ENCODE data around the gene PPCDC. TPM values are rescaled to one million over a fixed set of nuclear protein-coding genes. Genes with fewer than 3 reads are reported as not detected.

Gene PPCDC
- total and polyA plus RNA-seq, 2 of the 4 experiments (the other 2 are of a cell fraction): 13.3 to 16.3 TPM

DNA sequence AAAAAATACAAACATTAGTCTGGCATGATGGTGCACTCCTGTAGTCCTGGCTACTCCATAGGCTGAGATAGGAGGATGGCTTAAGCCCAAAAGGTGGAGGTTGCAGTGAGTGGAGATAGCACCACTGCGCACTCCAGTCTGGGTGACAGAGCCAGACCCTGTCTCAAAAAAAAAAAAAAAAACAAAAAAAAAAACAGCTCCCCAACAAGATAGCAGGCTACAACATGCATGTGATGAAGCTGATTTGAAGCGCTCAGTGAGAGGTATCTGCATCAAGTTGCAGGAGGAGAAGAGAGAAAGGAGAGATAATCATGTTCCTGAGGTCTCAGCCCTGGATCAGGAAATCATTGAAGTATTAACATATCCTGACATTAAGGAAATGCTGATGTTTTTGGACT, 608 bp upstream of the PPCDC start:
- H3K56ac ChIP-seq (ENCODE audit: extremely low read depth, insufficient read depth, low read length): no peak overlapping the region
- H2BK5ac ChIP-seq (ENCODE audit: low read depth, low read length, poor library complexity, severe bottlenecking): no peak overlapping the region
- H2BK120ac ChIP-seq (ENCODE audit: low read depth, low read length): no peak overlapping the region
- H3K4me3 ChIP-seq (ENCODE audit: insufficient read depth, low read depth, low read length): no peak overlapping the region
- no peak overlapping the region for H3K9ac ChIP-seq (ENCODE audit: low read depth, low read length)
- H3K79me1 ChIP-seq (ENCODE audit: low read depth in 1 of 2, low read length in 2 of 2): peaks cover 8 to 13% of the 10 kb centered on the region in 2 experiments
- no peaks in the 10 kb centered on the region for H3K9me3 ChIP-seq (ENCODE audit: control insufficient read depth, insufficient read depth, low read length)
- H2BK20ac ChIP-seq (ENCODE audit: low read depth, low read length): no peak overlapping the region
- H3K18ac ChIP-seq (ENCODE audit: low read depth, low read length): no peak overlapping the region
- no peak overlapping the region for H3K27ac ChIP-seq (ENCODE audit: insufficient read depth, low read length)
- TF ChIP-seq CEBPB (IDR thresholded peaks at IDR 0.05; ENCODE audit: low read depth, low read length): no peak
- H4K5ac ChIP-seq (ENCODE audit: low read depth, low read length): 0 out of 2 replicates have a peak overlapping the region, but pooled peaks have one; percentile 23
- H3K9me1 ChIP-seq (ENCODE audit: insufficient read depth, low read length): peaks cover 4% of the 10 kb centered on the region; the same call in 1 of the 2 replicates
- CTCF ChIA-PET: no interaction called here
- no peak overlapping the region for H3K4me2 ChIP-seq (ENCODE audit: low read depth, low read length)
- no peak overlapping the region for H4K91ac ChIP-seq (ENCODE audit: insufficient read depth, low read depth, low read length)
- POLR2A ChIA-PET (ENCODE audit: unreplicated experiment): interaction anchor here (0.6 to 0.7 kb wide), 2 partner anchors 44 to 235 kb away, joined by 9 to 17 read pairs; no protein-coding TSS in a partner anchor
- H3K27me3 ChIP-seq (ENCODE audit: control insufficient read depth, insufficient read depth, low read length): peaks cover 3% of the 10 kb centered on the region; the same call in 1 of the 2 replicates
- dilution Hi-C loops (cut with HindIII; ENCODE audit: low sequenced_read_pairs, unreplicated experiment): no loop called here
- ATAC-seq (ENCODE audit: low read depth): no peak
- DNase-seq: no peak
- no peak overlapping the region for H3K4ac ChIP-seq (ENCODE audit: low read depth, low read length)
- H2AK9ac ChIP-seq (replicated peaks; ENCODE audit: low read depth, low read length, poor library complexity): no peak overlapping the region
- H4K20me1 ChIP-seq (ENCODE audit: insufficient read depth, low read length): no peaks in the 10 kb centered on the region
- peak overlapping the region; percentile 71 to 82; a peak in 3 of 4 replicates for H4K8ac ChIP-seq (ENCODE audit: low read depth in 2 of 2, low read length in 2 of 2)
- peaks cover 2% of the 10 kb centered on the region; the same call in 1 of the 2 replicates for H3K4me1 ChIP-seq (ENCODE audit: control insufficient read depth, insufficient read depth, low read length)
- no peak overlapping the region for H2AK5ac ChIP-seq (ENCODE audit: low read depth, low read length)
- BruUV-seq (replicated peaks): no TSS peak
- intact Hi-C loops (cut with micrococcal nuclease): loop anchor here (10.0 kb wide), 2 partner anchors 282 to 432 kb away; partner anchors contain the start of gene SIN3A
- peak overlapping the region; percentile 95 for H2AFZ ChIP-seq (replicated peaks; ENCODE audit: low read length, poor library complexity)
- H3K36me3 ChIP-seq (ENCODE audit: control insufficient read depth, insufficient read depth, low read length): no peaks in the 10 kb centered on the region
- no peak overlapping the region for H3K23ac ChIP-seq (ENCODE audit: low read depth, low read length)
- WGBS, 2 experiments (ENCODE audit: extremely low coverage in 2 of 2, insufficient read length in 1 of 2): no CpG with 5 or more reads among the region's 2 CpGs
- H2BK15ac ChIP-seq (ENCODE audit: low read depth, low read length): no peak overlapping the region
- in situ Hi-C loops (cut with MboI; ENCODE audit: low sequenced_read_pairs): no loop called here
- H3K14ac ChIP-seq (replicated peaks; ENCODE audit: low read depth, low read length): no peak overlapping the region
